Right lobe of liver (tissue), 6 donors: ENCODE data around the gene TAS2R1. TPM values are rescaled to one million over a fixed set of nuclear protein-coding genes. Genes with fewer than 3 reads are reported as not detected.

Experiments
- ATAC-seq, 4 donors: fragments of 200-7000 bp; cut with Tn5 transposase; one replicate each; pipeline ENCODE4 v1.9.1; 2020; ENCODE audit warnings: mild to moderate bottlenecking in 4 of 4, moderate library complexity in 4 of 4
- DNase-seq, 3 donors: peaks; one replicate each; pipeline ENCODE4 v3.0.0-alpha.2; 2020
- H3K27ac ChIP-seq, 3 donors: fragments of 200-600 bp; one replicate each; pipeline ENCODE4 v1.8.0; 2022
- H3K27me3 ChIP-seq, 2 donors: fragments of 200-600 bp; one replicate each; pipeline ENCODE4 v1.8.0; 2022
- H3K36me3 ChIP-seq, 4 donors: fragments of 200-600 bp; sonication (generic) in 1 of 4; one replicate each; pipeline versions ENCODE4 v1.5.1 to v1.8.0; 2017 to 2022; ENCODE audit warnings: control low read depth in 1 of 4
- H3K4me1 ChIP-seq, 4 donors: fragments of 200-600 bp; sonication (generic) in 1 of 4; one replicate each; pipeline versions ENCODE4 v1.5.1 to v1.8.0; 2017 to 2022; ENCODE audit warnings: control low read depth in 1 of 4
- H3K4me3 ChIP-seq, 3 donors: fragments of 200-600 bp; one replicate each; pipeline ENCODE4 v1.8.0; 2022
- H3K9me3 ChIP-seq, 4 donors: fragments of 200-600 bp; sonication (generic) in 1 of 4; one replicate each; pipeline versions ENCODE4 v1.5.1 to v1.8.0; 2017 to 2022; ENCODE audit warnings: control low read depth in 1 of 4
- POLR2A ChIP-seq: fragments of 450-650 bp; IDR thresholded peaks from one replicate; pipeline ENCODE4 v1.6.1; 2017; ENCODE audit warnings: antibody characterized with exemption, mild to moderate bottlenecking
- WGBS: methylation state at CpG from one replicate; pipeline ENCODE4 v1.1.6; 2018; ENCODE audit warnings: low coverage, low lambda C conversion rate; ENCODE audit not compliant: insufficient coverage; ENCODE audit errors: missing lambda C conversion rate; 5-methylcytosine and 5-hydroxymethylcytosine counted together
- intact Hi-C, 2 donors: fragments of 100-400 bp; cut with DNase I; formaldehyde crosslinking; loops; one replicate each; pipeline versions ENCODE4 v1.11.2 to v1.14.1; 2022
- total RNA-seq, 6 experiments: library from RNA; depleted of rRNA in 2 of 6; stranded (reverse); fragments of >200 nt in 2 of 6; fragmentation: NEBNext Ultra II Directional in 3 of 6; extraction: Animal tissue kit (Norgen Biotek cat#: 25700) in 3 of 6; gene quantifications; one replicate each; pipeline versions ENCODE4 v1.1.0 to v1.2.4, GENCODE V29; 2016 to 2023
- TF ChIP-seq, protein P1 (sequence below), 4 donors: fragments of 200-600 bp in 3 of 4; fragments of 450-650 bp in 1 of 4; IDR thresholded peaks; one replicate each; pipeline versions ENCODE4 v1.5.1 to v1.8.0; 2016 to 2022; ENCODE audit warnings: antibody characterized with exemption in 4 of 4, mild to moderate bottlenecking in 2 of 4
- donor health status: DM: no; HTN: yes; CAD: no.
- donor health status: DM: no; HTN: no; CAD: no.
- donor health status: DM: no; HTN: no; CAD: no.
- donor health status: DM: no; HTN: yes; CAD: no.
- donor health status: DM: no; HTN: yes; CAD: no.

Gene TAS2R1
- total RNA-seq, 6 experiments from 2014 or later, result not detected

- Histone ChIP-seq H3K9me3 (no peaks in the 10 kb centered on the region), H3K36me3 (no peaks in the 10 kb centered on the region), H3K4me1 (no peaks in the 10 kb centered on the region), H3K4me3 (no peak overlapping the region), H3K27me3 (no peaks in the 10 kb centered on the region), H3K27ac (no peak overlapping the region)
- intact Hi-C loops, result no loop called here
- TF ChIP-seq, protein P1, sequence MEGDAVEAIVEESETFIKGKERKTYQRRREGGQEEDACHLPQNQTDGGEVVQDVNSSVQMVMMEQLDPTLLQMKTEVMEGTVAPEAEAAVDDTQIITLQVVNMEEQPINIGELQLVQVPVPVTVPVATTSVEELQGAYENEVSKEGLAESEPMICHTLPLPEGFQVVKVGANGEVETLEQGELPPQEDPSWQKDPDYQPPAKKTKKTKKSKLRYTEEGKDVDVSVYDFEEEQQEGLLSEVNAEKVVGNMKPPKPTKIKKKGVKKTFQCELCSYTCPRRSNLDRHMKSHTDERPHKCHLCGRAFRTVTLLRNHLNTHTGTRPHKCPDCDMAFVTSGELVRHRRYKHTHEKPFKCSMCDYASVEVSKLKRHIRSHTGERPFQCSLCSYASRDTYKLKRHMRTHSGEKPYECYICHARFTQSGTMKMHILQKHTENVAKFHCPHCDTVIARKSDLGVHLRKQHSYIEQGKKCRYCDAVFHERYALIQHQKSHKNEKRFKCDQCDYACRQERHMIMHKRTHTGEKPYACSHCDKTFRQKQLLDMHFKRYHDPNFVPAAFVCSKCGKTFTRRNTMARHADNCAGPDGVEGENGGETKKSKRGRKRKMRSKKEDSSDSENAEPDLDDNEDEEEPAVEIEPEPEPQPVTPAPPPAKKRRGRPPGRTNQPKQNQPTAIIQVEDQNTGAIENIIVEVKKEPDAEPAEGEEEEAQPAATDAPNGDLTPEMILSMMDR (IDR thresholded peaks at IDR 0.05), result no peak
- no peak for TF ChIP-seq POLR2A
- 23% methylated on average over 2 of the region's 2 CpGs for WGBS
- no peak for DNase-seq
- ATAC-seq, result no peak
These were observed 12.5 kb upstream of the TAS2R1 start for GRCh38 chr5:9642621-9643020.

DNA sequence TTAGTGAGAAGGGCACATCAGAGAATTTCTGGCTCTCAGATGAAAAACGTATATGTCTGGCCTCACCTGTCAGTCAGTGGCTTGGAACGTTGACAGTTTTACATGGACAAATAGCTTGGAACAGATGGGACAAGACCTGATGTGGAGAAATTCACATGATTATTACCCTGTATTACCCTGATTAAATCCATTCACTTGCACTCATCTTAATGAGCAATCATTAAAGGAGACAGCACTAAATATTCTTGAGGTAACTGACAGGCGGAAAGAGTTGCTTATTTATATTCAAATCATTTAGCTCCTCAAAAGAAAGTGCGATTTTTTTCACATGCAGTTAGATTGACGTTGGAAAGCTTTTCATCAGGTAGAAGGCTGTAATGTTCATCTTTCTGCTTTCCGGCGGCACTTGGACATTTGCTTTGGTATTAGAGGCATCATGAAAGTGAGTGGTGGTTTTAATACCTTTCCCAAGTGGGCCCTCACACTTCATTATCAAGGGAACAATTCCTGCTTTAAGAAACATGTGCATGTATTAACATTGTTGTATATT is 11.7 kb upstream of the TAS2R1 start:
- Histone ChIP-seq H3K4me1 (no peaks in the 10 kb centered on the region), H3K27ac (no peak overlapping the region), H3K4me3 (no peak overlapping the region), H3K36me3 (no peaks in the 10 kb centered on the region), H3K27me3 (no peaks in the 10 kb centered on the region), H3K9me3 (peaks cover 0 to 3% (median 0%) of the 10 kb centered on the region in 4 donors)
- ATAC-seq, result no peak
- intact Hi-C loops, result no loop called here
- TF ChIP-seq, protein P1 (IDR thresholded peaks at IDR 0.05), result no peak
- TF ChIP-seq POLR2A, result no peak
- no peak for DNase-seq
- WGBS, result 55% methylated on average over 7 of the region's 7 CpGs

GRCh38 chr5:9632495-9632894 is 2.3 kb upstream of the TAS2R1 start:
- ATAC-seq (no peak), DNase-seq (no peak)
- no peaks in the 10 kb centered on the region for H3K4me1 ChIP-seq
- H3K36me3 ChIP-seq, result no peaks in the 10 kb centered on the region
- TF ChIP-seq, protein P1 (IDR thresholded peaks at IDR 0.05), result no peak
- no peak for TF ChIP-seq POLR2A
- H3K4me3 ChIP-seq, result no peak overlapping the region
- intact Hi-C loops, result no loop called here
- peaks cover 0 to 3% (median 0%) of the 10 kb centered on the region in 4 donors for H3K9me3 ChIP-seq
- WGBS, result 58% methylated on average over 2 of the region's 2 CpGs
- H3K27me3 ChIP-seq, result no peaks in the 10 kb centered on the region
- H3K27ac ChIP-seq, result no peak overlapping the region

GRCh38 chr5:9627541-9627940 is 2.6 kb downstream of the TAS2R1 start:
- intact Hi-C loops, result no loop called here
- Histone ChIP-seq H3K4me3 (no peak overlapping the region), H3K9me3 (no peaks in the 10 kb centered on the region), H3K36me3 (no peaks in the 10 kb centered on the region), H3K4me1 (no peaks in the 10 kb centered on the region), H3K27ac (no peak overlapping the region), H3K27me3 (no peaks in the 10 kb centered on the region)
- no peak for DNase-seq
- ATAC-seq, result no peak
- WGBS, result 53% methylated on average over 3 of the region's 5 CpGs
- TF ChIP-seq POLR2A, result no peak
- TF ChIP-seq, protein P1 (IDR thresholded peaks at IDR 0.05), result no peak

DNA sequence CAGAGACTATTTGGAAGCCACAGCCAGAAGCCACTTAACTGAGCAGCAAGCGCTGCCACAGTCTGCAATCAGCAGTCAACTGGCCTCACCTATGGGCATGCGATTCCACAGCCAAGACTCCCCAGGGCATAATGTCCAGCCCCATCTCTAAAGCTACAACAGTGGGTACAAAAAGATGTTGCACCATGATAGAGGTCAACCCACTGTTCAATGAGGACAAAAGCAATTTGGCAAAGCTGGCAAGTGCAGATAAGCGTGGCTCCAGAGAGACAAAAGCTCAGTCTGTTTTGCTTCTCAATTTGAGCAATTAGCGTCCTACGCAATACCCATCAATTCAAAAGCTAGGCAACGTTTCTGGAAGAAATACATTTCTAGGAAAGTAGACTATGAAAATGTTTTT is 3.2 kb downstream of the TAS2R1 start:
- ATAC-seq (no peak), DNase-seq (no peak)
- Histone ChIP-seq H3K27ac (no peak overlapping the region), H3K27me3 (no peaks in the 10 kb centered on the region), H3K4me1 (no peaks in the 10 kb centered on the region), H3K36me3 (no peaks in the 10 kb centered on the region), H3K4me3 (no peak overlapping the region), H3K9me3 (no peaks in the 10 kb centered on the region)
- intact Hi-C loops, result no loop called here
- no peak for TF ChIP-seq POLR2A
- TF ChIP-seq, protein P1 (IDR thresholded peaks at IDR 0.05), result no peak
- 63% methylated on average over 5 of the region's 6 CpGs for WGBS
